Uterus (tissue), 2 donors: Measurements from ENCODE around the gene UBE2QL1.

ENCODE experiments used
- POLR2A ChIP-seq, 2 donors: fragments of 450-650 bp; IDR thresholded peaks; one replicate each; pipeline ENCODE4 v1.6.1; 2016; ENCODE audit warnings: antibody characterized with exemption in 2 of 2, mild to moderate bottlenecking in 1 of 2, moderate library complexity in 1 of 2
- TF ChIP-seq, protein P1 (sequence below), 4 experiments: fragments of 200-600 bp in 2 of 4; fragments of 450-650 bp in 2 of 4; sonication (generic) in 2 of 4; IDR thresholded peaks; one replicate each; pipeline ENCODE4 v1.5.1; 2016 to 2019; ENCODE audit warnings: antibody characterized with exemption in 4 of 4, mild to moderate bottlenecking in 2 of 4, moderate library complexity in 1 of 4

DNA sequence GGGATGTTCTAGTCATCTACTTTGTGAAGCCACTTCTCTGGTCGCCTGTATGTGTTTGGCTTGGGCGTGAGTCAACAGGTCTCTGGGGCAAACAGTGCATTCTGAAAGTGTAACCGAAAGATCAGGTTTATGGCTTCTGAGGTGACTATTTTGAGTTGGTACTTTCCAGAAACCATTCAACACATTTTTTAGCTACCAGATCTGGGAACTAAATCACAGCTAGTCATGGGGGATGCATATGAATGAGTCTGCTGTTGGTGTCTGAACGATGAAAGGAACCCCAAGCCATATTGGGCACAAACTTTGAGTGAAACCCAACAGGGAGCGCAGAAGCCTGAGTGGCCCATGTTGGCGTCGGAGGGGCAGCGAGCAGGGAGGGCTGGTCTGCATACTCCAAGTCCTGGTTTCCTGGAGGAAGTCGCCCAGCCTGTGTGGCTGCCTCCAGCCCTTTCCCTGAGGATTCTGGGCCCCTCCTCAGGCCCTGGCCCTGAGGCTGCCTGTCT is 35.3 kb downstream of the UBE2QL1 start:
- TF ChIP-seq POLR2A (IDR thresholded peaks at IDR 0.05) = no peak
- TF ChIP-seq, protein P1, sequence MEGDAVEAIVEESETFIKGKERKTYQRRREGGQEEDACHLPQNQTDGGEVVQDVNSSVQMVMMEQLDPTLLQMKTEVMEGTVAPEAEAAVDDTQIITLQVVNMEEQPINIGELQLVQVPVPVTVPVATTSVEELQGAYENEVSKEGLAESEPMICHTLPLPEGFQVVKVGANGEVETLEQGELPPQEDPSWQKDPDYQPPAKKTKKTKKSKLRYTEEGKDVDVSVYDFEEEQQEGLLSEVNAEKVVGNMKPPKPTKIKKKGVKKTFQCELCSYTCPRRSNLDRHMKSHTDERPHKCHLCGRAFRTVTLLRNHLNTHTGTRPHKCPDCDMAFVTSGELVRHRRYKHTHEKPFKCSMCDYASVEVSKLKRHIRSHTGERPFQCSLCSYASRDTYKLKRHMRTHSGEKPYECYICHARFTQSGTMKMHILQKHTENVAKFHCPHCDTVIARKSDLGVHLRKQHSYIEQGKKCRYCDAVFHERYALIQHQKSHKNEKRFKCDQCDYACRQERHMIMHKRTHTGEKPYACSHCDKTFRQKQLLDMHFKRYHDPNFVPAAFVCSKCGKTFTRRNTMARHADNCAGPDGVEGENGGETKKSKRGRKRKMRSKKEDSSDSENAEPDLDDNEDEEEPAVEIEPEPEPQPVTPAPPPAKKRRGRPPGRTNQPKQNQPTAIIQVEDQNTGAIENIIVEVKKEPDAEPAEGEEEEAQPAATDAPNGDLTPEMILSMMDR (IDR thresholded peaks at IDR 0.05) = no peak
